ENCODE results near the gene SPTLC1. TPM values are rescaled to one million over a fixed set of nuclear protein-coding genes. Genes with fewer than 3 reads are reported as not detected.
A peak's percentile ranks its signal among the peaks of the same experiment; 100 is the strongest.

SPTLC1 gene
- total RNA-seq, 4 donors from 2014 or later, result 53.6 to 94.6 (median 68.1) TPM

DNA sequence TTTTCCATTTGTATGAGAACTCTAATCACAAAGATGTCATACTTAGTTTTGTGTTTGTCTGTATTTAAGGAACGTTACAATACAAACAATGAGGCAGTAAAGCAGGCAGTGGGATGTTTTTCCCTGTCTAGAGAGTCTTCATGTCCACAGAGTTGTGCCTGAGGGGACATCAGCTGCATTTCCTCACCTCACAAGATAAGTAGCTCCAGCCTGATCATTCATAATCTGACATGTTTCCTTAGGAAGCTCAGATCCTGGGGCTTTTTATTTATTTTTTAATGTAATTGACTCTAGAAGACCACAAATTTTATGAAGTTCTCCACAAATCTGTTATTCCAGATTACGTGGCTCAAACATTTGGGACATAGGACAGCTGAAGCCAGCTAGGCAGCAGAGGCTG is 78.5 kb downstream of the SPTLC1 start:
- Histone ChIP-seq H3K4me3 (no peak overlapping the region), H3K27me3 (no peaks in the 10 kb centered on the region), H3K36me3 (peaks cover 0 to 59% (median 0%) of the 10 kb centered on the region in 3 donors), H3K9me3 (peaks cover 0 to 4% (median 0%) of the 10 kb centered on the region in 4 donors), H3K27ac (peak overlapping the region; percentile 15 to 79 (median 48)), H3K4me1 (peaks cover 0 to 19% (median 0%) of the 10 kb centered on the region in 4 donors)
- TF ChIP-seq, protein P1, sequence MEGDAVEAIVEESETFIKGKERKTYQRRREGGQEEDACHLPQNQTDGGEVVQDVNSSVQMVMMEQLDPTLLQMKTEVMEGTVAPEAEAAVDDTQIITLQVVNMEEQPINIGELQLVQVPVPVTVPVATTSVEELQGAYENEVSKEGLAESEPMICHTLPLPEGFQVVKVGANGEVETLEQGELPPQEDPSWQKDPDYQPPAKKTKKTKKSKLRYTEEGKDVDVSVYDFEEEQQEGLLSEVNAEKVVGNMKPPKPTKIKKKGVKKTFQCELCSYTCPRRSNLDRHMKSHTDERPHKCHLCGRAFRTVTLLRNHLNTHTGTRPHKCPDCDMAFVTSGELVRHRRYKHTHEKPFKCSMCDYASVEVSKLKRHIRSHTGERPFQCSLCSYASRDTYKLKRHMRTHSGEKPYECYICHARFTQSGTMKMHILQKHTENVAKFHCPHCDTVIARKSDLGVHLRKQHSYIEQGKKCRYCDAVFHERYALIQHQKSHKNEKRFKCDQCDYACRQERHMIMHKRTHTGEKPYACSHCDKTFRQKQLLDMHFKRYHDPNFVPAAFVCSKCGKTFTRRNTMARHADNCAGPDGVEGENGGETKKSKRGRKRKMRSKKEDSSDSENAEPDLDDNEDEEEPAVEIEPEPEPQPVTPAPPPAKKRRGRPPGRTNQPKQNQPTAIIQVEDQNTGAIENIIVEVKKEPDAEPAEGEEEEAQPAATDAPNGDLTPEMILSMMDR (IDR thresholded peaks at IDR 0.05), result no peak
- no peak for TF ChIP-seq POLR2A (IDR thresholded peaks at IDR 0.05)
- no peak for DNase-seq

GRCh38 chr9:92036411-92036746 is 78.8 kb downstream of the SPTLC1 start:
- H3K4me1 ChIP-seq, result peaks cover 0 to 19% (median 0%) of the 10 kb centered on the region in 4 donors
- TF ChIP-seq, protein P1 (IDR thresholded peaks at IDR 0.05), result no peak
- TF ChIP-seq POLR2A (IDR thresholded peaks at IDR 0.05), result no peak
- H3K36me3 ChIP-seq, result peaks cover 0 to 59% (median 0%) of the 10 kb centered on the region in 3 donors
- H3K27me3 ChIP-seq, result no peaks in the 10 kb centered on the region
- H3K4me3 ChIP-seq, result no peak overlapping the region
- peak overlapping the region; percentile 2 to 79 (median 35) for H3K27ac ChIP-seq
- peaks cover 0 to under 1% (median 0%) of the 10 kb centered on the region in 4 donors for H3K9me3 ChIP-seq
- DNase-seq, result no peak

GRCh38 chr9:92035687-92036410 is 79.4 kb downstream of the SPTLC1 start:
- Histone ChIP-seq H3K36me3 (peaks cover 0 to 58% (median 0%) of the 10 kb centered on the region in 3 donors), H3K4me3 (no peak overlapping the region), H3K27ac (peak overlapping the region in 3 of 4 donors; percentile 19 to 79 (median 55)), H3K9me3 (no peaks in the 10 kb centered on the region), H3K27me3 (no peaks in the 10 kb centered on the region), H3K4me1 (peaks cover 0 to 19% (median 0%) of the 10 kb centered on the region in 4 donors)
- no peak for DNase-seq
- no peak for TF ChIP-seq POLR2A (IDR thresholded peaks at IDR 0.05)
- TF ChIP-seq, protein P1 (IDR thresholded peaks at IDR 0.05), result no peak

DNA sequence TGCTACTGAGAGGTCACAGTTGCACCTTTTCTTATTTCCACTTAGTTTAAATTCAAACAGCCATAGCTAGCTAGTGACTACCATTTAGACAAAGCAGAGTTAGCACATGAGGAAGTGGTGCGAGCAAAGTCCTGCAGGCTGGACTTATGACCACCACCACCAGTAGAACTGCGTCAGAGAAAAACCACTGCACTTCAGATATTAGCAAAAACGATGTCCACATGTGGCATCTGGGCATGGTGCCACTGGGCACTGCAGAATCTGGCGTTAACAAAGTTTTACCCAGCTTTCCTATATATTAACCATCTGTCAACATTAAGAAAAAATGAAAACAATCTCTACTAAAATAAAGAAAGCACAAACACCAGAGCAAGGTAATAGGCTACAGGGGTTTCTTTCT is 80.1 kb downstream of the SPTLC1 start:
- Histone ChIP-seq H3K27ac (peak overlapping the region in 3 of 4 donors; percentile 19 to 79 (median 52)), H3K9me3 (no peaks in the 10 kb centered on the region), H3K4me3 (no peak overlapping the region), H3K27me3 (no peaks in the 10 kb centered on the region), H3K4me1 (peaks cover 0 to 19% (median 0%) of the 10 kb centered on the region in 4 donors), H3K36me3 (peaks cover 0 to 58% (median 0%) of the 10 kb centered on the region in 3 donors)
- no peak for DNase-seq
- TF ChIP-seq POLR2A (IDR thresholded peaks at IDR 0.05), result no peak
- TF ChIP-seq, protein P1 (IDR thresholded peaks at IDR 0.05), result no peak

DNA sequence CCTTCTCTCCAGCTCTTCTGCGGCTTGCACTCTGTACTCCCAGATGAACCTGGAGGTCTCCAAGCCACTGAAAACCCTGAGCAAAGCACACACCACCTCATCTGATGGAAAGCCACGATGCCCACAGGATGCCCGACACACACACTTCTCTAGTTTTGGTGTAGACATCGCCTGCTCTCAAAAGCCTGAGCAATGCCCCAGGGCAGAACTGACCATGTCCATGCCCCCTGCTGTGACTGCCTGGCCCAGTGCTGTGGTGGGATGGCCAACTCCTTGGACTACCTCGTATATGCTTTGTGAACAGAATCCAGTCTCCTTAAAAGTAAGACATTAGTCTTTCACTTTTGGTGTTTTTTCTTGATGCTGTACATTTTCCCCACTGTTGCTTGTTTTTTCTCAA is 81.2 kb downstream of the SPTLC1 start:
- H3K27me3 ChIP-seq, result no peaks in the 10 kb centered on the region
- TF ChIP-seq POLR2A (IDR thresholded peaks at IDR 0.05), result no peak
- TF ChIP-seq, protein P1 (IDR thresholded peaks at IDR 0.05), result no peak
- peaks cover 0 to 19% (median 0%) of the 10 kb centered on the region in 4 donors for H3K4me1 ChIP-seq
- H3K4me3 ChIP-seq, result no peak overlapping the region
- no peaks in the 10 kb centered on the region for H3K9me3 ChIP-seq
- peaks cover 0 to 58% (median 0%) of the 10 kb centered on the region in 3 donors for H3K36me3 ChIP-seq
- DNase-seq, result no peak
- no peak overlapping the region for H3K27ac ChIP-seq

Data from Peyer's patch (tissue), 4 donors.